ENCODE measurements around the gene NKAIN1. TPM values are rescaled to one million over a fixed set of nuclear protein-coding genes. Genes with fewer than 3 reads are reported as not detected.
"Not testable (repeated sequence)": the region's sequence is repeated elsewhere in the genome, so short reads cannot be mapped to it uniquely, and the experiment has no call there.

Gene NKAIN1
- total RNA-seq, 1 experiment from 2014 or later = not detected

DNA sequence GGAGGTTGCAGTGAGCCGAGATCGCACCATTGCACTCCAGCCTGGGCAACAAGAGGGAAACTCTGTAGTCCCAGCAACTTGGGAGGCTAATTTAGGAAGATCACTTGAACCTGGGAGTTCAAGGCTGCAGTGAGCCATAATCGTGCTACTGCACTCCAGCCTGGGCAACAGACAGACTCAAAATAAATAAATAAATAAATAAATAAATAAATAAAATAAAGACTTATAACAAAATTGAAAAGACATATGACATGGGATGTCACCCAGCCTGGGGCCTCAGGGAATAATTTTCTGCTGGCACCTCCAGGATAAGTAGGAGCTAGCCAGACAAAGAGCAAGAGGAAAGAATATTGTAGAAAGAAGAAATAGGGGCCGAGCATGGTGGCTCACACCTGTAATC lies 96.2 kb downstream of the NKAIN1 start:
- Mint-ChIP-seq H3K27me3 (ENCODE audit: unreplicated experiment) (no peaks in the 10 kb centered on the region), H3K9me3 (ENCODE audit: low read depth, unreplicated experiment) (no peaks in the 10 kb centered on the region), H3K4me1 (ENCODE audit: low read depth, unreplicated experiment) (no peaks in the 10 kb centered on the region), H3K4me3 (ENCODE audit: low read depth, unreplicated experiment) (no peak overlapping the region), H3K27ac (ENCODE audit: unreplicated experiment) (no peak overlapping the region), H3K36me3 (ENCODE audit: insufficient read depth, unreplicated experiment) (no peaks in the 10 kb centered on the region)
- no TSS peak for BruUV-seq (replicated peaks)
- CTCF ChIA-PET = interaction anchor here (1.3 kb wide), 1 partner anchor 17 kb away, joined by 8 read pairs; no protein-coding TSS in a partner anchor
- TF ChIP-seq, protein P1, sequence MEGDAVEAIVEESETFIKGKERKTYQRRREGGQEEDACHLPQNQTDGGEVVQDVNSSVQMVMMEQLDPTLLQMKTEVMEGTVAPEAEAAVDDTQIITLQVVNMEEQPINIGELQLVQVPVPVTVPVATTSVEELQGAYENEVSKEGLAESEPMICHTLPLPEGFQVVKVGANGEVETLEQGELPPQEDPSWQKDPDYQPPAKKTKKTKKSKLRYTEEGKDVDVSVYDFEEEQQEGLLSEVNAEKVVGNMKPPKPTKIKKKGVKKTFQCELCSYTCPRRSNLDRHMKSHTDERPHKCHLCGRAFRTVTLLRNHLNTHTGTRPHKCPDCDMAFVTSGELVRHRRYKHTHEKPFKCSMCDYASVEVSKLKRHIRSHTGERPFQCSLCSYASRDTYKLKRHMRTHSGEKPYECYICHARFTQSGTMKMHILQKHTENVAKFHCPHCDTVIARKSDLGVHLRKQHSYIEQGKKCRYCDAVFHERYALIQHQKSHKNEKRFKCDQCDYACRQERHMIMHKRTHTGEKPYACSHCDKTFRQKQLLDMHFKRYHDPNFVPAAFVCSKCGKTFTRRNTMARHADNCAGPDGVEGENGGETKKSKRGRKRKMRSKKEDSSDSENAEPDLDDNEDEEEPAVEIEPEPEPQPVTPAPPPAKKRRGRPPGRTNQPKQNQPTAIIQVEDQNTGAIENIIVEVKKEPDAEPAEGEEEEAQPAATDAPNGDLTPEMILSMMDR (IDR thresholded peaks at IDR 0.05; ENCODE audit: unreplicated experiment) = no peak
- intact Hi-C loops (cut with micrococcal nuclease; ENCODE audit: unreplicated experiment) = no loop called here
- DNase-seq = no peak

- no peaks in the 10 kb centered on the region for H3K9me3 Mint-ChIP-seq (ENCODE audit: low read depth, unreplicated experiment)
- TF ChIP-seq, protein P1 (IDR thresholded peaks at IDR 0.05; ENCODE audit: unreplicated experiment) = no peak
- no peak overlapping the region for H3K4me3 Mint-ChIP-seq (ENCODE audit: low read depth, unreplicated experiment)
- intact Hi-C loops (cut with micrococcal nuclease; ENCODE audit: unreplicated experiment) = no loop called here
- CTCF ChIA-PET = interaction anchor here (0.8 to 1.3 kb wide), 2 partner anchors 11 to 18 kb away, joined by 3 to 8 read pairs; no protein-coding TSS in a partner anchor
- no peaks in the 10 kb centered on the region for H3K36me3 Mint-ChIP-seq (ENCODE audit: insufficient read depth, unreplicated experiment)
- no TSS peak for BruUV-seq (replicated peaks)
- no peak overlapping the region for H3K27ac Mint-ChIP-seq (ENCODE audit: unreplicated experiment)
- DNase-seq = no peak
- no peaks in the 10 kb centered on the region for H3K4me1 Mint-ChIP-seq (ENCODE audit: low read depth, unreplicated experiment)
- no peaks in the 10 kb centered on the region for H3K27me3 Mint-ChIP-seq (ENCODE audit: unreplicated experiment)
Measured at GRCh38 chr1:31142406-31142805, 97.3 kb downstream of the NKAIN1 start.

GRCh38 chr1:31140299-31140698 lies 99.4 kb downstream of the NKAIN1 start:
- no peak overlapping the region for H3K27ac Mint-ChIP-seq (ENCODE audit: unreplicated experiment)
- TF ChIP-seq, protein P1 (IDR thresholded peaks at IDR 0.05; ENCODE audit: unreplicated experiment) = no peak
- no peaks in the 10 kb centered on the region for H3K27me3 Mint-ChIP-seq (ENCODE audit: unreplicated experiment)
- intact Hi-C loops (cut with micrococcal nuclease; ENCODE audit: unreplicated experiment) = no loop called here
- H3K4me1 Mint-ChIP-seq (ENCODE audit: low read depth, unreplicated experiment) = peaks cover 10% of the 10 kb centered on the region
- no peaks in the 10 kb centered on the region for H3K36me3 Mint-ChIP-seq (ENCODE audit: insufficient read depth, unreplicated experiment)
- DNase-seq = no peak
- CTCF ChIA-PET = no interaction called here
- H3K4me3 Mint-ChIP-seq (ENCODE audit: low read depth, unreplicated experiment) = no peak overlapping the region
- H3K9me3 Mint-ChIP-seq (ENCODE audit: low read depth, unreplicated experiment) = no peaks in the 10 kb centered on the region
- no TSS peak for BruUV-seq (replicated peaks)

DNA sequence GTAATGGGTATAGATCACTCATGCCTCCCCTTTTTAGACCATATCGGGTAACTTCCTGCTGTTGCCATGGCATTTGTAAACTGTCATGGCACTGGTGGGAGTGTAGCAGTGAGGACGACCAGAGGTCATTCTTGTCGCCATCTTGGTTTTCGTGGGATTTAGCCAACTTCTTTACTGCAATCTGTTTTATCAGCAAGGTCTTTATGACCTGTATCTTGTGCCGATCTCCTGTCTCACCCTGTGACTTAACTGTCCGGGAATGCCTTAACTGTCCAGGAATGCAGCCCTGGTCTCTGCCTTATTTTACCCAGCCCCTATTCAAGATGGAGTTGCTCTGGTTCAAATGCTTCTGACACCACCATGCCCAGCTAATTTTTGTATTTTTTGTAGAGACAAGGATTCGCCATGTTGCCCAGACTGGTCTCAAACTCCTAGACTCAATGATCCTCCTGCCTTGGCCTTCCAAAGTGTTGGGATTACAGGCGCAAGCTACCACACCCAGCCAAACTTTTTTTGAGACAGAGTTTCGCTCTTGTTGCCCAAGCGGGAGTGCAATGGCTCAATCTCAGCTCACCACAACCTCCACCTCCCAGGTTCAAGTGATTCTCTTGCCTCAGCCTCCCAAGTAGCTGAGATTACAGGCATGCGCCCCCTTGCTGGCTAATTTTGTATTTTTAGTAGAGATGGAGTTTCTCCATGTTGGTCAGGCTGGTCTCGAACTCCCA lies 100.7 kb downstream of the NKAIN1 start:
- CTCF ChIA-PET; H3K27ac Mint-ChIP-seq (ENCODE audit: unreplicated experiment); H3K4me3 Mint-ChIP-seq (ENCODE audit: low read depth, unreplicated experiment); DNase-seq; intact Hi-C loops (cut with micrococcal nuclease; ENCODE audit: unreplicated experiment); H3K9me3 Mint-ChIP-seq (ENCODE audit: low read depth, unreplicated experiment); H3K36me3 Mint-ChIP-seq (ENCODE audit: insufficient read depth, unreplicated experiment); H3K27me3 Mint-ChIP-seq (ENCODE audit: unreplicated experiment); BruUV-seq (replicated peaks): not testable (repeated sequence)
- H3K4me1 Mint-ChIP-seq (ENCODE audit: low read depth, unreplicated experiment) = peaks cover 10% of the 10 kb centered on the region

DNA sequence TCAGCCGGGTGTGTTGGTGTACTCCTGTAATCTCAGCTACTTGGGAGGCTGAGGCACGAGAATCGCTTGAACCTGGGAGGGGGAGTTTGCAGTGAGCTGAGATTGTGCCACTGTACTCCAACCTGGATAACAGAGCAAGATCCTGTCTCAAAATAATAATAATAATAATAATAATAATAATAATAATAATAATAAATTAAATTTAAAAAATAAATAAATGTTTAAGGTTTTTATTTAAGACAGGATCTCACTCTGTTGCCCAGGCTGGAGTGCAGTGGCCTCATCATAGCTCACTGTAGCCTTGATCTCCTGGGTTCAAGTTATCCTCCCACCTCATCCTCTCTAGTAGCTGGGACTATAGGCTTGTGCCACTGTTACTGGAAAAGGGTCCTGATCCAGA lies 101.8 kb downstream of the NKAIN1 start:
- Mint-ChIP-seq H3K27me3 (ENCODE audit: unreplicated experiment) (peaks cover 14% of the 10 kb centered on the region), H3K4me1 (ENCODE audit: low read depth, unreplicated experiment) (peaks cover 10% of the 10 kb centered on the region)
- DNase-seq; intact Hi-C loops (cut with micrococcal nuclease; ENCODE audit: unreplicated experiment); H3K9me3 Mint-ChIP-seq (ENCODE audit: low read depth, unreplicated experiment); H3K36me3 Mint-ChIP-seq (ENCODE audit: insufficient read depth, unreplicated experiment); BruUV-seq (replicated peaks); H3K27ac Mint-ChIP-seq (ENCODE audit: unreplicated experiment); H3K4me3 Mint-ChIP-seq (ENCODE audit: low read depth, unreplicated experiment): not testable (repeated sequence)
- CTCF ChIA-PET = interaction anchor here (0.6 kb wide), 1 partner anchor 26 kb away, joined by 4 read pairs; no protein-coding TSS in a partner anchor

Data from Calu3 (cell line).